Measurements from ENCODE around the gene SLIT3. TPM values are rescaled to one million over a fixed set of nuclear protein-coding genes. Genes with fewer than 3 reads are reported as not detected.
"Not testable (repeated sequence)": the region's sequence is repeated elsewhere in the genome, so short reads cannot be mapped to it uniquely, and the experiment has no call there.

SLIT3 gene
- total RNA-seq, 1 donor from 2014 or later, result 56.6 TPM

DNA sequence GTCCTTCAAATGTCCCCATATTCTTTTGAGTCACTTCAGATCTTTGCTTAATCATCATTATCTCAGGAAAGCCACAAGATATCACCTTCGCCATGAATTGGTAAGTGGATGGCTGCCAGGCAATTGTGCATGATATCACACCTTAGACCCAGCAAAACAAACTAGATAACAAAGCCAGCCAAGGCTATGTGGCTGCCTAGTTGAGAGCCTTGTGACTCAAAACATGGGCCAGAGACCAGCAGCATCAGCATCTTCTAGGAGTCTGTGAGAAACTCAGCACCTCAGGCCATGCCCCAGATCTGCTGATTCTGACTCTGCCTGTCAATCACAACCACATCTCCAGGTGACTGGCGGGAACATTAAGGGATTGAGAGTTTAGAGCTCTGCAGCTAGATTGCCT is 82.8 kb downstream of the SLIT3 start:
- Mint-ChIP-seq H3K4me1 (ENCODE audit: unreplicated experiment) (peaks cover 46% of the 10 kb centered on the region), H3K9me3 (peaks cover 3% of the 10 kb centered on the region), H3K36me3 (peaks cover 7% of the 10 kb centered on the region), H3K27ac (no peak overlapping the region), H3K27me3 (peaks cover 16% of the 10 kb centered on the region), H3K4me3 (no peak overlapping the region)
- DNase-seq (ENCODE audit: extremely low spot score, unreplicated experiment), result no peak
- TF ChIP-seq, protein P1, sequence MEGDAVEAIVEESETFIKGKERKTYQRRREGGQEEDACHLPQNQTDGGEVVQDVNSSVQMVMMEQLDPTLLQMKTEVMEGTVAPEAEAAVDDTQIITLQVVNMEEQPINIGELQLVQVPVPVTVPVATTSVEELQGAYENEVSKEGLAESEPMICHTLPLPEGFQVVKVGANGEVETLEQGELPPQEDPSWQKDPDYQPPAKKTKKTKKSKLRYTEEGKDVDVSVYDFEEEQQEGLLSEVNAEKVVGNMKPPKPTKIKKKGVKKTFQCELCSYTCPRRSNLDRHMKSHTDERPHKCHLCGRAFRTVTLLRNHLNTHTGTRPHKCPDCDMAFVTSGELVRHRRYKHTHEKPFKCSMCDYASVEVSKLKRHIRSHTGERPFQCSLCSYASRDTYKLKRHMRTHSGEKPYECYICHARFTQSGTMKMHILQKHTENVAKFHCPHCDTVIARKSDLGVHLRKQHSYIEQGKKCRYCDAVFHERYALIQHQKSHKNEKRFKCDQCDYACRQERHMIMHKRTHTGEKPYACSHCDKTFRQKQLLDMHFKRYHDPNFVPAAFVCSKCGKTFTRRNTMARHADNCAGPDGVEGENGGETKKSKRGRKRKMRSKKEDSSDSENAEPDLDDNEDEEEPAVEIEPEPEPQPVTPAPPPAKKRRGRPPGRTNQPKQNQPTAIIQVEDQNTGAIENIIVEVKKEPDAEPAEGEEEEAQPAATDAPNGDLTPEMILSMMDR (conservative IDR thresholded peaks at IDR 0.05), result no peak

DNA sequence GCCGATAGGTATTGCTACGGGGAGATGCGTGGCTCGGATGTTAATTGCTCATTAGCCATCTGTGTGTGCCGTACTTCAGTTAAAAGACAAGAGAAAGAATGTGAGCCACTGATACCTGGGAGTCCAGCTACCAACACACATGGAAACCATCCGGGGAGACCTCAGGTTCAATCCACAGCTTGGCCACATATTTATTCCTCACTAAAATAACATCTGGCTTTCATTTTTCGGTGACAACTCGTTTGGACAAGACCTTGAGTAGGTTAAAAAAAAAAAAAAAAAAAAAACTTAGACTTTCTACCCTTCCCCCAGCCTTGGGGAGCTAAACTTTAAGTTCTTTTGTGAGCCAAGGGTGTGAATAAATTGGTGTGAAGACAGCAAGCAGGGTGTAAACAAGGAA is 84.1 kb downstream of the SLIT3 start:
- Mint-ChIP-seq H3K9me3 (peaks cover 3% of the 10 kb centered on the region), H3K36me3 (peaks cover 14% of the 10 kb centered on the region), H3K27ac (no peak overlapping the region), H3K27me3 (peaks cover 19% of the 10 kb centered on the region), H3K4me1 (ENCODE audit: unreplicated experiment) (peaks cover 38% of the 10 kb centered on the region), H3K4me3 (peak overlapping the region; percentile 8)
- TF ChIP-seq, protein P1 (conservative IDR thresholded peaks at IDR 0.05), result no peak
- DNase-seq (ENCODE audit: extremely low spot score, unreplicated experiment), result no peak

DNA sequence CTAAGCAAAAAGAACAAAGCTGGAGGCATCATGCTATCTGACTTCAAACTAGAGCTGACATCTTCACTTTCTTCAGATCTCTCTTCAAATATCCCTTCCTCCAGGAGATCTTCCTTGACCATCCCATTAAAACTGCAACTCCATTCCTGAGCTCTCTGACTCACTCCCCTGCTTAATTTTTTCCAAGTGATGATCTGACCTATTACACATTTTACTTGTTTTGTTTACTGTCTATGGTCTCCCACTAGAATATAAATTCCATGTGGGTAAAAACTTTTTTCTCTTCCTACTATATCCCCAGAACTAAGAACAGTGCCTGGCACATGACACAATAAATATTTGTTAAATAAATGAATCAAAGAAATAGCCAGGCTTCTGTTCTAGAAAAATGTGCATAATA is 87.5 kb downstream of the SLIT3 start:
- H3K4me3 Mint-ChIP-seq, result no peak overlapping the region
- no peak for DNase-seq (ENCODE audit: extremely low spot score, unreplicated experiment)
- H3K9me3 Mint-ChIP-seq, result peaks cover 7% of the 10 kb centered on the region
- TF ChIP-seq, protein P1 (conservative IDR thresholded peaks at IDR 0.05), result no peak
- peaks cover 16% of the 10 kb centered on the region for H3K27me3 Mint-ChIP-seq
- H3K36me3 Mint-ChIP-seq, result peaks cover 15% of the 10 kb centered on the region
- no peak overlapping the region for H3K27ac Mint-ChIP-seq
- peaks cover 24% of the 10 kb centered on the region for H3K4me1 Mint-ChIP-seq (ENCODE audit: unreplicated experiment)

DNA sequence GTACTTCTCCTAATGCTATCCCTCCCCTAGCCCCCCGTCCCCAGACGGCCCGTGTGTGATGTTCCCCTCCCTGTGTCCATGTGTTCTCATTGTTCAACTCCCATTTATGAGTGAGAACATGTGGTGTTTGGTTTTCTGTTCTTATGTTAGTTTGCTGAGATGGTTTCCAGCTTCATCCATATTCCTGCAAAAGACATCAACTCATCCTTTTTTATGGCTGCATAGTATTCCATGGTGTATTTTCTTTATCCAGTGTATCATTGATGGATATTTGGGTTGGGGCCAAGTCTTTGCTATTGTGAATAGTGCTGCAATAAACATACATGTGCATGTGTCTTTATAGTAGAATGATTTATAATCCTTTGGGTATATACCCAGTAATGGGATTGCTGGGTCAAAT is 89.2 kb downstream of the SLIT3 start:
- peaks cover 12% of the 10 kb centered on the region for H3K4me1 Mint-ChIP-seq (ENCODE audit: unreplicated experiment)
- H3K4me3 Mint-ChIP-seq; H3K27ac Mint-ChIP-seq; H3K9me3 Mint-ChIP-seq; DNase-seq (ENCODE audit: extremely low spot score, unreplicated experiment): not testable (repeated sequence)
- peaks cover 16% of the 10 kb centered on the region for H3K27me3 Mint-ChIP-seq
- H3K36me3 Mint-ChIP-seq, result peaks cover 15% of the 10 kb centered on the region

DNA sequence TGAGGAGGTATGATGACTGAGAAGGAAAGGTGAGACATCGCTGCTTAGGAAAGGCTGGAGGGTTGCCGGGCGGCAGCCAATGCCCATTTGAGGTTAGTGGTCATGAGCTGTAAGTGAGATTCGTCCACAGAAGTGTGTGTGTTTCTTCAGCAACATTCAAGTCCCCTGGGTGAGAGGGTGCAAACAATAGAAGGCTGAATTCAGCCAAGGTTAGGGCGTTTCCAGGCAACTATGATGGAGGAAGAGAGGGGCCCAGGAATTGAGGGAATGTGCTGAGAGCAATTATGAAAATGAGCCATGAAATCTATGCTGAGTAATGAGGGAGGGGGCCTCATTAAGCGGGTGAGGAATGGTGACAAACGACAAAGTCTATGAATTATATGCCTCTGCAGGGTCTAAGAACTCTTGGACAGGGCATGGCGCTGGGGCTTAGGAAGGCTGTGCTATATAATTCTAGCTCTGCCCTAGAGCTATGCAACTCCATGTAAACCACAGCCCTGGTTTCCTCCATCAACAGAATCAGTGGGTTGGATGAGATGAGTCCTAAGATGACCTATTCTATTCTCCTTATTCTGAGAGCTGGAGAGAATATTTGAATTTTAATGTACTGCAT is 96.0 kb downstream of the SLIT3 start:
- peaks cover 26% of the 10 kb centered on the region for H3K4me1 Mint-ChIP-seq (ENCODE audit: unreplicated experiment)
- H3K9me3 Mint-ChIP-seq, result peaks cover 6% of the 10 kb centered on the region
- TF ChIP-seq, protein P1 (conservative IDR thresholded peaks at IDR 0.05), result no peak
- no peaks in the 10 kb centered on the region for H3K27me3 Mint-ChIP-seq
- no peak overlapping the region for H3K27ac Mint-ChIP-seq
- no peak overlapping the region for H3K4me3 Mint-ChIP-seq
- no peak for DNase-seq (ENCODE audit: extremely low spot score, unreplicated experiment)
- H3K36me3 Mint-ChIP-seq, result peaks cover 15% of the 10 kb centered on the region

DNA sequence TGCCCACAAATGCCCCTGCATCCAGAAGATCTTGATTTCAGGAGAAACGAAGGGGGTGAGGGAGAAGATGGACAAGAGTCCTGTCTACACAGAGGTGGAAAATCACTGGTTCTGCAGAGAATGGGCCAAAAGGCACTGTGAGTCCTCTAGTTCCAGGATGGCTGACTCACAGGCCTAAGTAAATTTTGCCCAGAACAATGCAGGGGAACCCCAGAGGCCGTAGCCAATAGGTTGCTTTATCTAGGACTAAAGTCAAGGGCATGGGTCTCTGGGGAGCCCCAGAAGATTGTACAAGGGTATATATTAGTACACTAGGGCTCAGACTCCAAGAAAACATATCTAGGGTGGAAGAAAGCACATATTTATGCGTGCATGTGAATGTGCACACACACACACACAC is 98.0 kb downstream of the SLIT3 start:
- Mint-ChIP-seq H3K4me3 (no peak overlapping the region), H3K36me3 (peaks cover 15% of the 10 kb centered on the region), H3K27ac (no peak overlapping the region), H3K4me1 (ENCODE audit: unreplicated experiment) (peaks cover 26% of the 10 kb centered on the region), H3K27me3 (peaks cover 3% of the 10 kb centered on the region), H3K9me3 (peaks cover 6% of the 10 kb centered on the region)
- TF ChIP-seq, protein P1 (conservative IDR thresholded peaks at IDR 0.05), result no peak
- DNase-seq (ENCODE audit: extremely low spot score, unreplicated experiment), result no peak
